Stimulated activated CD4-positive, alpha-beta T cell treated with anti-CD3 and anti-CD28 coated beads, TNF-alpha, amount 100 ng/mL, for 48 hours (primary cell): Measurements from ENCODE around the gene OGG1.

Source experiments
- DNase-seq, 3 donors: peaks; one replicate each; pipeline ENCODE4 v3.0.0-alpha.2; 2020; ENCODE audit warnings: low read depth in 3 of 3

OGG1 gene

GRCh38 chr3:9727743-9728142, 22.0 kb upstream of the OGG1 start:
- DNase-seq, result no peak

GRCh38 chr3:9729419-9729818, 20.3 kb upstream of the OGG1 start:
- no peak for DNase-seq

GRCh38 chr3:9730657-9731205, 19.0 kb upstream of the OGG1 start:
- no peak for DNase-seq

GRCh38 chr3:9731206-9732079, 18.3 kb upstream of the OGG1 start, which contains the start of gene BRPF1:
Gene BRPF1, plus strand, starts transcription at chr3:9731735. Its CDS starts 2,406 bp downstream, at chr3:9734141.
- DNase-seq, result peak; percentile 99 to 100 (median 100)

- peak in 1 of 3 donors; percentile 10 for DNase-seq
These were observed 17.5 kb upstream of the OGG1 start for GRCh38 chr3:9732080-9732739.

- no peak for DNase-seq
These were observed 17.0 kb upstream of the OGG1 start for GRCh38 chr3:9732740-9733115.

GRCh38 chr3:9736831-9737230, 12.9 kb upstream of the OGG1 start:
- DNase-seq, result no peak

GRCh38 chr3:9739181-9739580, 10.6 kb upstream of the OGG1 start:
- DNase-seq, result no peak

- DNase-seq, result no peak
These were observed 7.2 kb upstream of the OGG1 start for GRCh38 chr3:9742560-9742959.

- no peak for DNase-seq
These were observed 6.2 kb upstream of the OGG1 start for GRCh38 chr3:9743548-9743947.

- no peak for DNase-seq
These were observed 5.6 kb upstream of the OGG1 start for GRCh38 chr3:9744162-9744561.

GRCh38 chr3:9745521-9745920, 4.2 kb upstream of the OGG1 start:
- no peak for DNase-seq

- no peak for DNase-seq
These were observed 3.4 kb upstream of the OGG1 start for GRCh38 chr3:9746330-9746729.

- no peak for DNase-seq
These were observed 2.5 kb upstream of the OGG1 start for GRCh38 chr3:9747267-9747666.

GRCh38 chr3:9748031-9748430, 1.7 kb upstream of the OGG1 start:
- no peak for DNase-seq

- no peak for DNase-seq
These were observed 482 bp upstream of the OGG1 start for GRCh38 chr3:9749296-9749644.

- DNase-seq, result no peak
These were observed 1.0 kb downstream of the OGG1 start for GRCh38 chr3:9750556-9751411.

GRCh38 chr3:9754678-9755077, 4.9 kb downstream of the OGG1 start:
- no peak for DNase-seq

GRCh38 chr3:9757427-9757826, 7.7 kb downstream of the OGG1 start:
- no peak for DNase-seq

- DNase-seq, result no peak
These were observed 11.2 kb downstream of the OGG1 start for GRCh38 chr3:9760779-9761505.

GRCh38 chr3:9761919-9762318, 12.2 kb downstream of the OGG1 start:
- no peak for DNase-seq
